Left ventricle myocardium inferior (tissue), 1 donor: ENCODE data around the gene CARD14. TPM values are rescaled to one million over a fixed set of nuclear protein-coding genes. Genes with fewer than 3 reads are reported as not detected.

ENCODE experiments used
- DNase-seq: peaks from one replicate; pipeline ENCODE4 v3.0.0-alpha.2; 2020
- H3K27ac ChIP-seq: fragments of 200-600 bp; replicated peaks from 2 replicates; pipeline ENCODE4 v1.8.0; 2021
- H3K27me3 ChIP-seq: fragments of 200-600 bp; 2 replicates; pipeline ENCODE4 v1.8.0; 2021; ENCODE audit warnings: low read depth
- H3K36me3 ChIP-seq: fragments of 200-600 bp; 2 replicates; pipeline ENCODE4 v1.8.0; 2021
- H3K4me1 ChIP-seq: fragments of 200-600 bp; 2 replicates; pipeline ENCODE4 v1.8.0; 2021
- H3K4me3 ChIP-seq: fragments of 200-600 bp; 2 replicates; pipeline ENCODE4 v1.8.0; 2021; ENCODE audit warnings: mild to moderate bottlenecking, moderate library complexity
- H3K9me3 ChIP-seq: fragments of 200-600 bp; replicated peaks from 2 replicates; pipeline ENCODE4 v1.8.0; 2021
- CTCF ChIP-seq: fragments of 200-600 bp; IDR thresholded peaks from 2 replicates; pipeline ENCODE4 v1.8.0; 2021; ENCODE audit warnings: antibody characterized with exemption, mild to moderate bottlenecking, borderline replicate concordance
- intact Hi-C: fragments of 100-400 bp; cut with micrococcal nuclease; formaldehyde crosslinking; loops from one replicate; pipeline ENCODE4 v1.11.0; 2022
- total RNA-seq: library from RNA; stranded (reverse); fragmentation: NEBNext Ultra II Directional; extraction: Animal tissue kit (Norgen Biotek cat#: 25700); gene quantifications from one replicate; pipeline ENCODE4 v1.2.1, GENCODE V29; 2021
- donor health status: DM: no; HTN: yes; CAD: no; lungs with severe emphysema.

Gene CARD14
- total RNA-seq, 1 donor from 2014 or later = 0.49 TPM

- intact Hi-C loops = no loop called here
- H3K4me1 ChIP-seq = no peaks in the 10 kb centered on the region
- H3K4me3 ChIP-seq = no peak overlapping the region
- no peak overlapping the region for H3K27ac ChIP-seq
- TF ChIP-seq CTCF = no peak
- no peak for DNase-seq
- H3K36me3 ChIP-seq = peaks cover 57% of the 10 kb centered on the region
- H3K9me3 ChIP-seq = no peaks in the 10 kb centered on the region
- no peaks in the 10 kb centered on the region for H3K27me3 ChIP-seq
Measured at GRCh38 chr17:80133626-80133970, 36.2 kb upstream of the CARD14 start.

- no peaks in the 10 kb centered on the region for H3K4me1 ChIP-seq
- no peaks in the 10 kb centered on the region for H3K9me3 ChIP-seq
- H3K27me3 ChIP-seq = no peaks in the 10 kb centered on the region
- no peak for DNase-seq
- no peak overlapping the region for H3K27ac ChIP-seq
- TF ChIP-seq CTCF = no peak
- intact Hi-C loops = no loop called here
- no peak overlapping the region for H3K4me3 ChIP-seq
- H3K36me3 ChIP-seq = peaks cover 91% of the 10 kb centered on the region
Measured at GRCh38 chr17:80137131-80137530, 32.7 kb upstream of the CARD14 start.

DNA sequence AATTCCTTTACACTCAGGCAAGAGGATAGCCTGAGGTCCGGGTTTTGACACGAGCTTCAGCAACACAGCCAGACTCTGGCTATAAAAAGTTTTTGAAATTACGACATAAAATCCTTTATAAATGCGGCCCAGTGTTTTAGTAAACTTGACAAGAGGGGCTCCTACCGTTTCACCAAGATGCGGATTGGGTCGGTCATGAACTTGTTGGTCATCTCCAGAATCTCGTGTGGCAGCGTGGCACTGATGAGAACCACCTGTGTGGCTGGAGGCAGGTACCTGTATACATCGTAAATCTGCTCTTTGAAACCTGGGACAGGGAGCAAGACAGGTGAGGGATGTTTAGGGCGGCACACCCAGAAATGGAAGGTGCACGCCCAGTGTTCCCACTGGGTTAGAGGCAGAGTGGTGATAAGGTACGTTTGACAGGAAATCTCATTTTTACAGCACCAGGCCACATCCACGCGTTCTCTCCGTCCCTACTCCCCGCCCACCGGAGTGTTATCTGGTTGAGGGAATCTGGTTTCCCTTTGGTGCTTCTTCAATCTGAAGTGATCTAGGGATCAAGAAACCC is 30.9 kb upstream of the CARD14 start:
- no peak for DNase-seq
- no peaks in the 10 kb centered on the region for H3K27me3 ChIP-seq
- no peak for TF ChIP-seq CTCF
- intact Hi-C loops = no loop called here
- no peak overlapping the region for H3K27ac ChIP-seq
- no peaks in the 10 kb centered on the region for H3K9me3 ChIP-seq
- H3K36me3 ChIP-seq = peaks cover 99% of the 10 kb centered on the region
- peaks cover under 1% of the 10 kb centered on the region for H3K4me1 ChIP-seq
- no peak overlapping the region for H3K4me3 ChIP-seq

DNA sequence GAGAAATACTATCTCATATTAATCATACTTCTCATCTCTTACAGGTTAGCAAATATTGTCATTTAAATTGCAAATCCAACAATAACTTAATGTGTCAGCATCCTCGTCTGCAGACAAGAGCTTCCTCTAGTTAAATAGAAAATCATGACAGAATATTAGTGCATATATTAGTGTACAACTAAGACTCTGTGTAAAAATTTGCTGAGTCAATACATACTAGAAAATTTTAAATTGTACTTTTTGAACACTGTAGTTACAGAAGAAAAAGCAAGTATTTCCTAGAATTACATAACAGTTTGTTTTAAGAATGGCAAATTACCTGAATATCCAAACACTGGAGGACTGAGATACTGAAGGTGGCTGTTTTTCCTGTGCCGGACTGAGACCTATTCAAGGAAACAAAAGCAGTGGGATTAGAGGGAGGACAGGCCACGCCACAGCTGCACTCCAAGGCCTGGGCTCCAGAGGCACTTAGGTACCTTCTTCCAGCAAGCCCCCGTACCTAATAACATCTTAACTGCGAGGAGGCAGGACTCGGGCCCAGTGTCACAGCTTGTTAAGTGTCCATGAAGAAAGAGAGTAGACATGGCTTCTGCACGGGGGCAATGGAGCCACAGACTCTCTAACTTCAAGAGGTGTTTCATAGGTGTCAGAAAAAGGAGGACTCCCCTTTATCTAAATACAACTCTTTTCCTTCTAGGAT is 28.2 kb upstream of the CARD14 start:
- TF ChIP-seq CTCF = no peak
- intact Hi-C loops = no loop called here
- Histone ChIP-seq H3K27ac (no peak overlapping the region), H3K4me3 (no peak overlapping the region), H3K4me1 (peaks cover 28% of the 10 kb centered on the region), H3K27me3 (no peaks in the 10 kb centered on the region), H3K36me3 (peaks cover 77% of the 10 kb centered on the region), H3K9me3 (no peaks in the 10 kb centered on the region)
- no peak for DNase-seq

DNA sequence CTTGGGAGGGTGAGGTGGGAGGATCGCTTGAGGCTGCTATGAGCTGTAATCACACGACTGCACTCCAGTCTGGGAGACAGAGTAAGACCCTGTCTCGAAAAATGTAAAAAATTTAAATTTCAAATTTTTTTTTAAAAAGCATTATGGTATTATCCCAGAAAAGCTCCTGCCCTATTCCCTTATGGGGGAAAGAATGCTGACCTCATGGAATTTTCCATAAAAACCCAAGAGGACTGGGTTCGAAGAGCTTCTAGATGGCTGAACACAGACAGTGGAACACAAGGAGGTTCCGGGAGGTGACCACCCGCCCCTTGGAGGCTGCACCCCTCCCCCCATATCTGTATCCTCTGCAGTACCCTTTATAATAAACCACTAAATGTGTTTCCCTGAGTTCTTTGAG is 26.9 kb upstream of the CARD14 start:
- H3K9me3 ChIP-seq = no peaks in the 10 kb centered on the region
- no peak for TF ChIP-seq CTCF
- intact Hi-C loops = no loop called here
- H3K4me1 ChIP-seq = peaks cover 37% of the 10 kb centered on the region
- H3K27ac ChIP-seq = no peak overlapping the region
- DNase-seq = no peak
- peaks cover 64% of the 10 kb centered on the region for H3K36me3 ChIP-seq
- H3K4me3 ChIP-seq = no peak overlapping the region
- H3K27me3 ChIP-seq = no peaks in the 10 kb centered on the region
